Measurements from ENCODE around the gene NMD3.

DNA sequence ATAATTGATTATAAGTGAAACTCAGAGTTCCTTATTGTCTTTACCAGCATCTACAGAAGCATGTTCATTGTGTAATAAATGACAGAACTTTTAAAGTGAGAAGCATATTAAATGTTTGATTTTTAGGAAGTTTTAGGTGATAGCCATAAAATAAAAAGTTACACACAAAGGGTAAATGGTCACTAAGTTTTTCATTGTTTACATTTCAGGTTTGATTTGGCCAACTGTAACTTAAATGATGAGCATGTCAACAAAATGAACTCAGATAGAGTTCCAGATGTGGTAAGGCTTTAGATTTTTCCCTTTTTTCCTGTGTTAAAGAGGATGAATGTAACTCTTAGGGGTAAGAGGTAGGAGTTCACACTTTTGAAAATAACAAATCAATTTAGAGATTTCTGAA is 25.9 kb downstream of the NMD3 start:
- TF ChIP-seq RAD21 (CRISPR knock-in tag; conservative IDR thresholded peaks at IDR 0.05 in 1 of 2, IDR thresholded peaks at IDR 0.05 in 1 of 2), result no peak
- TF ChIP-seq, protein P1, sequence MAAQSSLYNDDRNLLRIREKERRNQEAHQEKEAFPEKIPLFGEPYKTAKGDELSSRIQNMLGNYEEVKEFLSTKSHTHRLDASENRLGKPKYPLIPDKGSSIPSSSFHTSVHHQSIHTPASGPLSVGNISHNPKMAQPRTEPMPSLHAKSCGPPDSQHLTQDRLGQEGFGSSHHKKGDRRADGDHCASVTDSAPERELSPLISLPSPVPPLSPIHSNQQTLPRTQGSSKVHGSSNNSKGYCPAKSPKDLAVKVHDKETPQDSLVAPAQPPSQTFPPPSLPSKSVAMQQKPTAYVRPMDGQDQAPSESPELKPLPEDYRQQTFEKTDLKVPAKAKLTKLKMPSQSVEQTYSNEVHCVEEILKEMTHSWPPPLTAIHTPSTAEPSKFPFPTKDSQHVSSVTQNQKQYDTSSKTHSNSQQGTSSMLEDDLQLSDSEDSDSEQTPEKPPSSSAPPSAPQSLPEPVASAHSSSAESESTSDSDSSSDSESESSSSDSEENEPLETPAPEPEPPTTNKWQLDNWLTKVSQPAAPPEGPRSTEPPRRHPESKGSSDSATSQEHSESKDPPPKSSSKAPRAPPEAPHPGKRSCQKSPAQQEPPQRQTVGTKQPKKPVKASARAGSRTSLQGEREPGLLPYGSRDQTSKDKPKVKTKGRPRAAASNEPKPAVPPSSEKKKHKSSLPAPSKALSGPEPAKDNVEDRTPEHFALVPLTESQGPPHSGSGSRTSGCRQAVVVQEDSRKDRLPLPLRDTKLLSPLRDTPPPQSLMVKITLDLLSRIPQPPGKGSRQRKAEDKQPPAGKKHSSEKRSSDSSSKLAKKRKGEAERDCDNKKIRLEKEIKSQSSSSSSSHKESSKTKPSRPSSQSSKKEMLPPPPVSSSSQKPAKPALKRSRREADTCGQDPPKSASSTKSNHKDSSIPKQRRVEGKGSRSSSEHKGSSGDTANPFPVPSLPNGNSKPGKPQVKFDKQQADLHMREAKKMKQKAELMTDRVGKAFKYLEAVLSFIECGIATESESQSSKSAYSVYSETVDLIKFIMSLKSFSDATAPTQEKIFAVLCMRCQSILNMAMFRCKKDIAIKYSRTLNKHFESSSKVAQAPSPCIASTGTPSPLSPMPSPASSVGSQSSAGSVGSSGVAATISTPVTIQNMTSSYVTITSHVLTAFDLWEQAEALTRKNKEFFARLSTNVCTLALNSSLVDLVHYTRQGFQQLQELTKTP (IDR thresholded peaks at IDR 0.05; ENCODE audit: low read depth in 1 of 2, partially characterized antibody in 2 of 2), result no peak
